K562 treated with DMSO at 1 percent for 12 hours (cell line): Measurements from ENCODE around the gene MID2. TPM values are rescaled to one million over a fixed set of nuclear protein-coding genes. Genes with fewer than 3 reads are reported as not detected.

Source experiments
- total RNA-seq: library from RNA; unstranded; fragments of 300-600 nt; gene quantifications from 2 replicates; pipeline ENCODE4 v1.2.3, GENCODE V29; 2022; ENCODE audit not compliant: insufficient read depth

The MID2 gene
- total RNA-seq: not detected in 2 replicates

GRCh38 chrX:107825698-107826237, at the start of gene MID2:
TSS of gene MID2 (plus strand) at chrX:107825866. CDS start at chrX:107826427, 561 bp downstream.

GRCh38 chrX:107777536-107777832, 48.2 kb upstream of the MID2 start, which contains the start of gene NCBP2L:
TSS of gene NCBP2L (plus strand) at chrX:107777733. CDS start at chrX:107794221, 16,488 bp downstream.

Other genes starting within 250 kb of the MID2 start
- 38.9 and 60.3 TPM in 2 replicates for gene PRPS1, start 197.4 kb upstream of the MID2 start, total RNA-seq
- gene TSC22D3, start 50.1 kb upstream of the MID2 start, total RNA-seq: 9.0 and 11.9 TPM in 2 replicates
- not detected in 2 replicates for gene NCBP2L, start 48.1 kb upstream of the MID2 start, total RNA-seq
- gene TEX13B, start 156.5 kb downstream of the MID2 start, total RNA-seq: not detected in 2 replicates
- gene VSIG1, start 219.2 kb downstream of the MID2 start, total RNA-seq: not detected in 2 replicates